HEK293T (cell line): Measurements from ENCODE around the gene MID2.

ENCODE experiments used
- CTCF ChIA-PET: fragments of 350-600 bp; formaldehyde crosslinking; extraction: SDS; loops from one replicate; lab custom pipeline; 2021; ENCODE audit warnings: antibody characterized with exemption, inconsistent platforms; lab: Yijun Ruan, JAX
- POLR2A ChIA-PET: fragments of 350-600 bp; formaldehyde crosslinking; extraction: SDS; loops from one replicate; lab custom pipeline; 2020; ENCODE audit warnings: antibody characterized with exemption, inconsistent platforms; lab: Yijun Ruan, JAX
- DNase-seq: peaks from one replicate; pipeline ENCODE4 v3.0.0; 2012; ENCODE audit warnings: mixed read lengths; ENCODE audit errors: extremely low spot score
- ARNT ChIP-seq: fragments of 450-650 bp; IDR thresholded peaks from 2 replicates; pipeline ENCODE4 v1.6.1; 2017; ENCODE audit warnings: mild to moderate bottlenecking
- BHLHE40 ChIP-seq: fragments of 450-650 bp; IDR thresholded peaks from 2 replicates; pipeline ENCODE4 v1.6.1; 2016; ENCODE audit warnings: mild to moderate bottlenecking, moderate library complexity, borderline replicate concordance
- CTBP1 ChIP-seq: fragments of 450-650 bp; IDR thresholded peaks from 2 replicates; pipeline ENCODE4 v1.6.1; 2016; ENCODE audit warnings: borderline replicate concordance
- ELF4 ChIP-seq: fragments of 450-650 bp; IDR thresholded peaks from 2 replicates; pipeline ENCODE4 v1.6.1; 2017; ENCODE audit warnings: antibody characterized with exemption
- FOXA1 ChIP-seq: fragments of 450-650 bp; IDR thresholded peaks from 2 replicates; pipeline ENCODE4 v1.6.1; 2016; ENCODE audit warnings: mild to moderate bottlenecking
- FOXK2 ChIP-seq: fragments of 450-650 bp; IDR thresholded peaks from 2 replicates; pipeline ENCODE4 v1.6.1; 2016; ENCODE audit warnings: mild to moderate bottlenecking
- FOXM1 ChIP-seq: fragments of 450-650 bp; IDR thresholded peaks from 2 replicates; pipeline ENCODE4 v1.6.1; 2017; ENCODE audit warnings: mild to moderate bottlenecking, borderline replicate concordance
- HDGF ChIP-seq: fragments of 450-650 bp; IDR thresholded peaks from 2 replicates; pipeline ENCODE4 v1.6.1; 2017; ENCODE audit warnings: antibody characterized with exemption, borderline replicate concordance
- L3MBTL2 ChIP-seq: fragments of 450-650 bp; conservative IDR thresholded peaks from 2 replicates; pipeline ENCODE4 v1.6.1; 2016; ENCODE audit warnings: mild to moderate bottlenecking
- LEF1 ChIP-seq: fragments of 450-650 bp; IDR thresholded peaks from 2 replicates; pipeline ENCODE4 v1.6.1; 2017; ENCODE audit warnings: mild to moderate bottlenecking, borderline replicate concordance
- NFRKB ChIP-seq: fragments of 450-650 bp; IDR thresholded peaks from 2 replicates; pipeline ENCODE4 v1.6.1; 2016; ENCODE audit warnings: mild to moderate bottlenecking, moderate library complexity
- PKNOX1 ChIP-seq: fragments of 450-650 bp; IDR thresholded peaks from 2 replicates; pipeline ENCODE4 v1.6.1; 2016
- SP1 ChIP-seq: fragments of 450-650 bp; IDR thresholded peaks from 2 replicates; pipeline ENCODE4 v1.6.1; 2017
- SUZ12 ChIP-seq: fragments of 450-650 bp; IDR thresholded peaks from 2 replicates; pipeline ENCODE4 v1.6.1; 2016; ENCODE audit warnings: mild to moderate bottlenecking
- TARDBP ChIP-seq: fragments of 450-650 bp; IDR thresholded peaks from 2 replicates; pipeline ENCODE4 v1.6.1; 2016
- ZNF384 ChIP-seq: fragments of 450-650 bp; IDR thresholded peaks from 2 replicates; pipeline ENCODE4 v1.6.1; 2016

Gene MID2

GRCh38 chrX:107827030-107827831, 1.6 kb downstream of the MID2 start:
- DNase-seq = peak; percentile 29
- ChIA-PET POLR2A (interaction anchor here (1.3 to 1.4 kb wide), 2 partner anchors 11 to 50 kb away, joined by 3 read pairs; partner anchors contain the start of gene NCBP2L), CTCF (no interaction called here)
- TF ChIP-seq FOXA1 (no peak), NFRKB (no peak), SP1 (no peak), L3MBTL2 (peak; percentile 80), HDGF (no peak)

- ChIA-PET CTCF (interaction anchor here (1.4 kb wide), 1 partner anchor 50 kb away, joined by 3 read pairs; the partner anchor contains the start of gene NCBP2L), POLR2A (interaction anchor here (0.6 kb wide), 1 partner anchor 87 kb away, joined by 3 read pairs; no protein-coding TSS in a partner anchor)
- DNase-seq = no peak
- TF ChIP-seq FOXK2 (no peak), TARDBP (no peak), SUZ12 (no peak), FOXM1 (no peak), BHLHE40 (no peak), CTBP1 (no peak), PKNOX1 (no peak), SP1 (no peak), ARNT (no peak), LEF1 (no peak), HDGF (no peak), NFRKB (no peak), ELF4 (no peak), FOXA1 (no peak)
Observed at GRCh38 chrX:107827852-107828251, 2.2 kb downstream of the MID2 start.

GRCh38 chrX:107829878-107830277, 4.2 kb downstream of the MID2 start:
- POLR2A ChIA-PET = no interaction called here
- no peak for DNase-seq
- CTCF ChIA-PET = no interaction called here
- TF ChIP-seq SUZ12 (no peak), ARNT (no peak), NFRKB (no peak), FOXA1 (no peak), HDGF (no peak), TARDBP (no peak), CTBP1 (no peak), ELF4 (no peak), L3MBTL2 (no peak), SP1 (no peak), PKNOX1 (no peak), ZNF384 (no peak), FOXK2 (no peak), BHLHE40 (no peak)

- POLR2A ChIA-PET = no interaction called here
- no peak for DNase-seq
- TF ChIP-seq BHLHE40 (no peak), SP1 (no peak), PKNOX1 (no peak), ZNF384 (no peak), NFRKB (no peak), FOXK2 (no peak), ELF4 (no peak), TARDBP (no peak), LEF1 (no peak), ARNT (no peak), CTBP1 (no peak), L3MBTL2 (no peak), HDGF (no peak), FOXM1 (no peak), SUZ12 (no peak), FOXA1 (no peak)
- CTCF ChIA-PET = interaction anchor here (0.7 kb wide), 1 partner anchor 170 kb away, joined by 3 read pairs; no protein-coding TSS in a partner anchor
Observed at GRCh38 chrX:107831071-107831730, 5.5 kb downstream of the MID2 start.

GRCh38 chrX:107834275-107835201, 8.9 kb downstream of the MID2 start:
- no peak for DNase-seq
- no peak for TF ChIP-seq ELF4
- no peak for TF ChIP-seq ZNF384
- TF ChIP-seq FOXA1 = no peak
- TF ChIP-seq SP1 = no peak
- no peak for TF ChIP-seq TARDBP
- TF ChIP-seq HDGF = no peak
- TF ChIP-seq L3MBTL2 = no peak
- no peak for TF ChIP-seq ARNT
- TF ChIP-seq SUZ12 = no peak
- TF ChIP-seq LEF1 = no peak
- ChIA-PET CTCF (no interaction called here), POLR2A (no interaction called here)
